Measurements from ENCODE around the gene ZNF799.
"Not testable (repeated sequence)": the region's sequence is repeated elsewhere in the genome, so short reads cannot be mapped to it uniquely, and the experiment has no call there.

GRCh38 chr19:12399901-12400632 lies 1.0 kb downstream of the ZNF799 start:
- not testable (repeated sequence) for TF ChIP-seq CTCF, POLR2A (IDR thresholded peaks at IDR 0.05)
